Trophoblast cell (in vitro differentiated cells and primary cell): ENCODE results near the gene ATF4.
"Not testable (repeated sequence)": the region's sequence is repeated elsewhere in the genome, so short reads cannot be mapped to it uniquely, and the experiment has no call there.

ENCODE experiments used
- DNase-seq, 2 donors: peaks; one replicate each; pipeline ENCODE4 v3.0.0-alpha.2; 2016
- H2AFZ ChIP-seq: 2 replicates; pipeline ENCODE4 v1.6.1; 2013; ENCODE audit warnings: low read length, moderate library complexity, mild to moderate bottlenecking; ENCODE audit not compliant: insufficient read depth, poor library complexity
- H2AK5ac ChIP-seq: 2 replicates; pipeline ENCODE4 v1.6.1; 2013; ENCODE audit warnings: mild to moderate bottlenecking, low read length
- H2BK120ac ChIP-seq: 2 replicates; pipeline ENCODE4 v1.6.1; 2013; ENCODE audit warnings: low read length, mild to moderate bottlenecking, moderate library complexity; ENCODE audit not compliant: insufficient read depth, poor library complexity
- H2BK12ac ChIP-seq: 2 replicates; pipeline ENCODE4 v1.6.1; 2013; ENCODE audit warnings: mild to moderate bottlenecking, low read length, moderate library complexity
- H2BK5ac ChIP-seq: 2 replicates; pipeline ENCODE4 v1.6.1; 2013; ENCODE audit warnings: low read length, low read depth, moderate library complexity, mild to moderate bottlenecking; ENCODE audit not compliant: poor library complexity
- H3K14ac ChIP-seq: 2 replicates; pipeline ENCODE4 v1.6.1; 2013; ENCODE audit warnings: mild to moderate bottlenecking, low read length
- H3K18ac ChIP-seq: 2 replicates; pipeline ENCODE4 v1.6.1; 2013; ENCODE audit warnings: mild to moderate bottlenecking, low read length
- H3K23ac ChIP-seq: 2 replicates; pipeline ENCODE4 v1.6.1; 2013; ENCODE audit warnings: low read length
- H3K27ac ChIP-seq: 2 replicates; pipeline ENCODE4 v1.5.1; 2013; ENCODE audit warnings: low read depth, mild to moderate bottlenecking, inconsistent platforms, low read length, moderate library complexity
- H3K27me3 ChIP-seq: 2 replicates; pipeline ENCODE4 v1.6.1; 2013; ENCODE audit warnings: inconsistent platforms, mild to moderate bottlenecking, low read length, moderate library complexity; ENCODE audit not compliant: insufficient read depth
- H3K36me3 ChIP-seq, 2 experiments: 1 replicate in 1 of 2; 2 replicates in 1 of 2; pipeline ENCODE4 v1.6.1; 2013; ENCODE audit warnings: low read length in 2 of 2, mild to moderate bottlenecking in 2 of 2, moderate library complexity in 1 of 2; ENCODE audit not compliant: insufficient read depth in 2 of 2, control insufficient read depth in 1 of 2
- H3K4ac ChIP-seq: 2 replicates; pipeline ENCODE4 v1.6.1; 2013; ENCODE audit warnings: low read depth, mild to moderate bottlenecking, low read length, moderate library complexity
- H3K4me1 ChIP-seq, 2 experiments: 1 replicate in 1 of 2; 2 replicates in 1 of 2; pipeline ENCODE4 v1.6.1; 2013; ENCODE audit warnings: low read length in 2 of 2, mild to moderate bottlenecking in 2 of 2, moderate library complexity in 1 of 2; ENCODE audit not compliant: insufficient read depth in 2 of 2, control insufficient read depth in 1 of 2
- H3K4me2 ChIP-seq: 2 replicates; pipeline ENCODE4 v1.6.1; 2013; ENCODE audit warnings: inconsistent platforms, mild to moderate bottlenecking, low read length, moderate library complexity
- H3K4me3 ChIP-seq: 2 replicates; pipeline ENCODE4 v1.5.1; 2013; ENCODE audit warnings: mild to moderate bottlenecking, low read depth, low read length, inconsistent platforms
- H3K79me1 ChIP-seq: one replicate; pipeline ENCODE4 v1.6.1; 2013; ENCODE audit warnings: low read length
- H3K79me2 ChIP-seq: 2 replicates; pipeline ENCODE4 v1.6.1; 2013; ENCODE audit warnings: low read length, mild to moderate bottlenecking; ENCODE audit not compliant: control insufficient read depth, insufficient read depth, poor library complexity
- H3K9ac ChIP-seq: 2 replicates; pipeline ENCODE4 v1.6.1; 2013; ENCODE audit warnings: mild to moderate bottlenecking, low read length
- H3K9me3 ChIP-seq: 2 replicates; pipeline ENCODE4 v1.6.1; 2013; ENCODE audit warnings: low read depth, mild to moderate bottlenecking, control low read depth, inconsistent platforms, low read length; ENCODE audit not compliant: insufficient read depth
- H4K12ac ChIP-seq: 2 replicates; pipeline ENCODE4 v1.6.1; 2013; ENCODE audit warnings: low read depth, mild to moderate bottlenecking, low read length, moderate library complexity
- H4K8ac ChIP-seq: 2 replicates; pipeline ENCODE4 v1.6.1; 2013; ENCODE audit warnings: low read depth, mild to moderate bottlenecking, low read length, moderate library complexity
- H4K91ac ChIP-seq: one replicate; pipeline ENCODE4 v1.6.1; 2013; ENCODE audit warnings: low read depth, mild to moderate bottlenecking, low read length, moderate library complexity
- WGBS: extraction: QIAGEN DNeasy Blood & Tissue Kit; methylation state at CpG from one replicate; pipeline ENCODE4 v1.1.7; 2013; ENCODE audit warnings: missing lambda C conversion rate; ENCODE audit not compliant: insufficient read length, insufficient coverage; ENCODE audit errors: extremely low coverage; 5-methylcytosine and 5-hydroxymethylcytosine counted together

ATF4 gene

DNA sequence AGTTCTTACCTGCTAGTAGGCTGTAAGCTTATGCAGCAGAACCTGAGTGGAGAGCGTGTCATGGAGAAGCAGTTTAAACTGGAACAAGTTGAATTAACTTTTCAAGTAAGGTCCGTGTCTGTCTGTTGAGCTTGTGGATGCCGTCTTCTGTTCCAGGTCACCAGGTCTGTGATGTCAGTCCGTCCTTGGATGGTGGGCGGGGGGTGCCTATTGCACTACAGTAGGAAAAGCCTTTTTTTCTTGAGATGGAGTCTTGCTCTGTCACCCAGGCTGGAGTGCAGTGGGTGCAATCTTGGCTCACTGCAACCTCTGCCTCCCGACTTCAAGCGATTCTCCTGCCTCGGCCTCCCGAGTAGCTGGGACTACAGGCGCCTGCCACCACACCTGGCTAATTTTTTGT is 13.3 kb upstream of the ATF4 start:
- not testable (repeated sequence) for H2BK12ac ChIP-seq, H3K4me3 ChIP-seq, H3K4me2 ChIP-seq, H3K79me2 ChIP-seq, H3K79me1 ChIP-seq, H3K18ac ChIP-seq, H3K14ac ChIP-seq, H4K12ac ChIP-seq, H3K4ac ChIP-seq, H3K27me3 ChIP-seq, H3K4me1 ChIP-seq, H3K9ac ChIP-seq, H3K27ac ChIP-seq, H4K8ac ChIP-seq, H3K23ac ChIP-seq, H4K91ac ChIP-seq, H2BK5ac ChIP-seq, H2AK5ac ChIP-seq, DNase-seq, H3K9me3 ChIP-seq, H2BK120ac ChIP-seq, H2AFZ ChIP-seq
- peaks cover 46 to 59% of the 10 kb centered on the region in 2 experiments for H3K36me3 ChIP-seq
- no CpG with 5 or more reads among the region's 10 CpGs for WGBS

- H3K36me3 ChIP-seq: peaks cover 58 to 67% of the 10 kb centered on the region in 2 experiments
- no CpG with 5 or more reads among the region's 4 CpGs for WGBS
Measured at GRCh38 chr22:39508393-39508792, 12.0 kb upstream of the ATF4 start.

GRCh38 chr22:39510529-39511149 is 9.7 kb upstream of the ATF4 start:
- Histone ChIP-seq H3K23ac (no peak overlapping the region), H3K36me3 (peaks cover 60 to 71% of the 10 kb centered on the region in 2 experiments), H3K4me3 (no peak overlapping the region)

More at GRCh38 chr22:39508393-39508792, 12.0 kb upstream of the ATF4 start:
- no peaks in the 10 kb centered on the region for H3K79me2 ChIP-seq
- H3K9ac ChIP-seq: no peak overlapping the region
- no peak overlapping the region for H4K8ac ChIP-seq
- no peaks in the 10 kb centered on the region for H3K79me1 ChIP-seq
- DNase-seq: no peak
- H3K14ac ChIP-seq: no peak overlapping the region
- no peak overlapping the region for H2BK12ac ChIP-seq
- H3K18ac ChIP-seq: no peak overlapping the region
- no peak overlapping the region for H2AK5ac ChIP-seq
- no peak overlapping the region for H3K4ac ChIP-seq
- no peaks in the 10 kb centered on the region for H3K27me3 ChIP-seq
- H4K12ac ChIP-seq: no peak overlapping the region
- peaks cover under 1% of the 10 kb centered on the region for H3K9me3 ChIP-seq
- H3K4me1 ChIP-seq: no peaks in the 10 kb centered on the region
- no peak overlapping the region for H3K4me2 ChIP-seq
- no peak overlapping the region for H3K27ac ChIP-seq
- no peak overlapping the region for H3K23ac ChIP-seq
- no peak overlapping the region for H2BK120ac ChIP-seq
- H3K4me3 ChIP-seq: no peak overlapping the region
- no peak overlapping the region for H2BK5ac ChIP-seq
- no peak overlapping the region for H4K91ac ChIP-seq
- no peak overlapping the region for H2AFZ ChIP-seq

DNA sequence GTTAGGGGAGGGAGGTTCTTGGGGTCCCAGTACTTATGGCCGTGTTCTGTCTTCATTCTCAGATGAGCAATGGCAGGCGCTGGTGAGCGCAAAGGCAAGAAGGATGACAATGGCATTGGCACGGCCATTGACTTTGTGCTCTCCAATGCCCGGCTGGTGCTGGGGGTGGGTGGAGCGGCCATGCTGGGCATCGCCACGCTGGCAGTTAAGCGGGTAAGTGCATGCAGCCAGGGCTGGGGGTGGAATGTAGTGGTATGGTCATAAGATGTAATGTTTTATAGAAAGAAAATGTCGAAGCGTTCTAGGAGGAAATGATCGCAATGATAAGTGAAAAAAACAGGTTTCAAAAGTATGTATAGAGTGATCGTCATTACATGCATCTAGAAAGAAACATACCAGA is 9.1 kb upstream of the ATF4 start:
- WGBS: 100% methylated on average over 3 of the region's 13 CpGs
- no peak overlapping the region for H3K4me2 ChIP-seq

More at GRCh38 chr22:39510529-39511149, 9.7 kb upstream of the ATF4 start:
- no peak overlapping the region for H4K8ac ChIP-seq
- H3K79me1 ChIP-seq: no peaks in the 10 kb centered on the region
- no peaks in the 10 kb centered on the region for H3K27me3 ChIP-seq
- H3K9ac ChIP-seq: no peak overlapping the region
- H3K79me2 ChIP-seq: no peaks in the 10 kb centered on the region
- no peak overlapping the region for H4K12ac ChIP-seq
- H2BK120ac ChIP-seq: no peak overlapping the region
- no peak for DNase-seq
- peaks cover 1% of the 10 kb centered on the region for H3K9me3 ChIP-seq
- no peak overlapping the region for H3K27ac ChIP-seq
- H2AFZ ChIP-seq: no peak overlapping the region
- no CpG with 5 or more reads among the region's 4 CpGs for WGBS
- no peak overlapping the region for H2BK5ac ChIP-seq
- no peak overlapping the region for H3K18ac ChIP-seq
- no peak overlapping the region for H2BK12ac ChIP-seq
- no peak overlapping the region for H3K4me2 ChIP-seq
- H3K4ac ChIP-seq: no peak overlapping the region
- H3K4me1 ChIP-seq: no peaks in the 10 kb centered on the region
- no peak overlapping the region for H2AK5ac ChIP-seq
- H3K14ac ChIP-seq: no peak overlapping the region
- no peak overlapping the region for H4K91ac ChIP-seq

More for the DNA sequence above, 9.1 kb upstream of the ATF4 start:
- Histone ChIP-seq H3K23ac (peak overlapping the region; percentile 12), H2BK5ac (no peak overlapping the region), H3K79me1 (no peaks in the 10 kb centered on the region), H4K91ac (no peak overlapping the region), H3K9me3 (peaks cover 1% of the 10 kb centered on the region), H3K4me3 (no peak overlapping the region), H3K18ac (peak overlapping the region; percentile 31), H3K36me3 (peaks cover 55 to 65% of the 10 kb centered on the region in 2 experiments), H3K79me2 (no peaks in the 10 kb centered on the region), H2AFZ (no peak overlapping the region), H3K9ac (no peak overlapping the region), H2BK120ac (no peak overlapping the region), H4K12ac (no peak overlapping the region), H3K27me3 (no peaks in the 10 kb centered on the region), H3K4ac (no peak overlapping the region), H2AK5ac (no peak overlapping the region), H3K27ac (no peak overlapping the region), H4K8ac (no peak overlapping the region), H2BK12ac (no peak overlapping the region), H3K14ac (no peak overlapping the region), H3K4me1 (no peaks in the 10 kb centered on the region)
- peak in 1 of 2 donors; percentile 61 for DNase-seq
